IMR-90 (cell line): Measurements from ENCODE around the gene KCNAB1. TPM values are rescaled to one million over a fixed set of nuclear protein-coding genes. Genes with fewer than 3 reads are reported as not detected.

Source experiments
- ATAC-seq: fragments of 200-7000 bp; cut with Tn5 transposase; 2 replicates; pipeline ENCODE4 v1.9.1; 2020; ENCODE audit warnings: low read depth, mild to moderate bottlenecking, moderate library complexity
- BruUV-seq: library from RNA; stranded (reverse); fragments of 400-500 nt; replicated peaks from 2 replicates; lab custom pipeline; 2021; lab: Mats Ljungman, UMichigan
- CTCF ChIA-PET: fragments of 300-600 bp; formaldehyde crosslinking; extraction: SDS; loops from one replicate; lab custom pipeline; 2021; ENCODE audit warnings: antibody characterized with exemption; lab: Yijun Ruan, JAX
- POLR2A ChIA-PET: fragments of 300-600 bp; sonication (Branson Sonifier 250); formaldehyde crosslinking; loops from one replicate; lab custom pipeline; 2022; ENCODE audit warnings: antibody characterized with exemption; ENCODE audit not compliant: unreplicated experiment; lab: Charles Lee
- DNase-seq: peaks from one replicate; pipeline ENCODE4 v3.0.0; 2013
- H2AFZ ChIP-seq: replicated peaks from 2 replicates; pipeline ENCODE3; 2013; ENCODE audit warnings: low read length, mild to moderate bottlenecking; ENCODE audit not compliant: poor library complexity
- H2AK5ac ChIP-seq: 2 replicates; pipeline ENCODE4 v1.6.1; 2013; ENCODE audit warnings: low read depth, low read length, inconsistent platforms
- H2AK9ac ChIP-seq: replicated peaks from 2 replicates; pipeline ENCODE3; 2013; ENCODE audit warnings: mild to moderate bottlenecking, low read depth, low read length, moderate library complexity; ENCODE audit not compliant: poor library complexity
- H2BK120ac ChIP-seq: 2 replicates; pipeline ENCODE4 v1.6.1; 2013; ENCODE audit warnings: low read depth, low read length, inconsistent platforms
- H2BK15ac ChIP-seq: 3 replicates; pipeline ENCODE4 v1.6.1; 2013; ENCODE audit warnings: low read depth, low read length, inconsistent platforms
- H2BK20ac ChIP-seq: 2 replicates; pipeline ENCODE4 v1.6.1; 2013; ENCODE audit warnings: low read depth, mild to moderate bottlenecking, inconsistent platforms, low read length, moderate library complexity
- H2BK5ac ChIP-seq: 2 replicates; pipeline ENCODE4 v1.6.1; 2013; ENCODE audit warnings: mild to moderate bottlenecking, low read depth, low read length, inconsistent platforms; ENCODE audit not compliant: poor library complexity, severe bottlenecking
- H3K14ac ChIP-seq: replicated peaks from 2 replicates; pipeline ENCODE4 v1.6.1; 2013; ENCODE audit warnings: low read depth, low read length, inconsistent platforms
- H3K18ac ChIP-seq: 2 replicates; pipeline ENCODE4 v1.6.1; 2013; ENCODE audit warnings: low read depth, low read length, control low read depth
- H3K23ac ChIP-seq: 2 replicates; pipeline ENCODE4 v1.6.1; 2013; ENCODE audit warnings: low read depth, low read length, inconsistent platforms
- H3K27ac ChIP-seq: 2 replicates; pipeline ENCODE4 v1.5.1; 2013; ENCODE audit warnings: mild to moderate bottlenecking, control low read depth, low read length; ENCODE audit not compliant: insufficient read depth
- H3K27me3 ChIP-seq: 2 replicates; pipeline ENCODE4 v1.6.1; 2013; ENCODE audit warnings: low read length; ENCODE audit not compliant: control insufficient read depth, insufficient read depth
- H3K36me3 ChIP-seq: 2 replicates; pipeline ENCODE4 v1.6.1; 2013; ENCODE audit warnings: low read length, mixed read lengths; ENCODE audit not compliant: control insufficient read depth, insufficient read depth
- H3K4ac ChIP-seq: 2 replicates; pipeline ENCODE4 v1.6.1; 2013; ENCODE audit warnings: low read depth, low read length, inconsistent platforms
- H3K4me1 ChIP-seq: 2 replicates; pipeline ENCODE4 v1.6.1; 2013; ENCODE audit warnings: low read length, mixed read lengths; ENCODE audit not compliant: control insufficient read depth, insufficient read depth
- H3K4me2 ChIP-seq: 2 replicates; pipeline ENCODE4 v1.6.1; 2013; ENCODE audit warnings: low read depth, mild to moderate bottlenecking, control low read depth, low read length, moderate library complexity
- H3K4me3 ChIP-seq: 2 replicates; pipeline ENCODE4 v1.5.1; 2013; ENCODE audit warnings: low read depth, mild to moderate bottlenecking, control low read depth, low read length, moderate library complexity; ENCODE audit not compliant: insufficient read depth
- H3K56ac ChIP-seq: 2 replicates; pipeline ENCODE4 v1.6.1; 2013; ENCODE audit warnings: low read length, inconsistent platforms; ENCODE audit not compliant: insufficient read depth; ENCODE audit errors: extremely low read depth
- H3K79me1 ChIP-seq, 2 experiments: 2 replicates each; pipeline ENCODE4 v1.6.1; 2013; ENCODE audit warnings: low read length in 2 of 2, inconsistent platforms in 1 of 2, low read depth in 1 of 2
- H3K9ac ChIP-seq: 2 replicates; pipeline ENCODE4 v1.6.1; 2013; ENCODE audit warnings: low read depth, low read length, control low read depth
- H3K9me1 ChIP-seq: 2 replicates; pipeline ENCODE4 v1.6.1; 2013; ENCODE audit warnings: low read length, inconsistent platforms; ENCODE audit not compliant: insufficient read depth
- H3K9me3 ChIP-seq: 2 replicates; pipeline ENCODE4 v1.6.1; 2013; ENCODE audit warnings: low read length; ENCODE audit not compliant: control insufficient read depth, insufficient read depth
- H4K20me1 ChIP-seq: 2 replicates; pipeline ENCODE4 v1.6.1; 2013; ENCODE audit warnings: low read length, inconsistent platforms; ENCODE audit not compliant: insufficient read depth
- H4K5ac ChIP-seq: 2 replicates; pipeline ENCODE4 v1.6.1; 2013; ENCODE audit warnings: mild to moderate bottlenecking, low read depth, low read length, control low read depth
- H4K8ac ChIP-seq, 2 experiments: 2 replicates each; pipeline ENCODE4 v1.6.1; 2013; ENCODE audit warnings: low read depth in 2 of 2, low read length in 2 of 2, control low read depth in 1 of 2, inconsistent platforms in 1 of 2
- H4K91ac ChIP-seq: 2 replicates; pipeline ENCODE4 v1.6.1; 2013; ENCODE audit warnings: low read depth, low read length, inconsistent platforms; ENCODE audit not compliant: insufficient read depth
- CEBPB ChIP-seq: IDR thresholded peaks from 2 replicates; pipeline ENCODE4 v1.6.1; 2012; ENCODE audit warnings: low read depth, low read length, improper control_type of control experiment
- CHD1 ChIP-seq: IDR thresholded peaks from 2 replicates; pipeline ENCODE4 v1.6.1; 2012; ENCODE audit warnings: low read depth, low read length, improper control_type of control experiment
- CTCF ChIP-seq: conservative IDR thresholded peaks from 2 replicates; pipeline ENCODE4 v1.5.1; 2012; ENCODE audit warnings: mild to moderate bottlenecking, low read depth, low read length, improper control_type of control experiment
- FOS ChIP-seq: fragments of 150-350 bp; IDR thresholded peaks from 2 replicates; pipeline ENCODE4 v1.6.1; 2016; ENCODE audit warnings: low read depth, low read length
- MAFK ChIP-seq: IDR thresholded peaks from 2 replicates; pipeline ENCODE4 v1.6.1; 2012; ENCODE audit warnings: low read depth, low read length, improper control_type of control experiment
- MAZ ChIP-seq: IDR thresholded peaks from 2 replicates; pipeline ENCODE4 v1.6.1; 2012; ENCODE audit warnings: low read depth, mild to moderate bottlenecking, low read length, improper control_type of control experiment, moderate library complexity, borderline replicate concordance
- MXI1 ChIP-seq: IDR thresholded peaks from 2 replicates; pipeline ENCODE4 v1.6.1; 2012; ENCODE audit warnings: low read depth, mild to moderate bottlenecking, low read length, moderate library complexity, borderline replicate concordance
- NFE2L2 ChIP-seq: fragments of 150-350 bp; IDR thresholded peaks from 2 replicates; pipeline ENCODE4 v1.6.1; 2016; ENCODE audit warnings: low read depth, mild to moderate bottlenecking, low read length
- POLR2A ChIP-seq: IDR thresholded peaks from 2 replicates; pipeline ENCODE4 v1.6.1; 2012; ENCODE audit warnings: mild to moderate bottlenecking, low read depth, low read length
- RAD21 ChIP-seq: IDR thresholded peaks from 2 replicates; pipeline ENCODE4 v1.6.1; 2012; ENCODE audit warnings: low read length, improper control_type of control experiment
- RCOR1 ChIP-seq: IDR thresholded peaks from 2 replicates; pipeline ENCODE4 v1.6.1; 2012; ENCODE audit warnings: mild to moderate bottlenecking, low read length, improper control_type of control experiment; ENCODE audit not compliant: insufficient replicate concordance
- RFX5 ChIP-seq: IDR thresholded peaks from 2 replicates; pipeline ENCODE4 v1.8.0; 2012; ENCODE audit warnings: low read depth, mild to moderate bottlenecking, low read length, moderate library complexity
- SMC3 ChIP-seq: fragments of 150-350 bp; IDR thresholded peaks from 2 replicates; pipeline ENCODE4 v1.6.1; 2016; ENCODE audit warnings: low read depth, mild to moderate bottlenecking, antibody characterized with exemption, low read length, moderate library complexity
- USF2 ChIP-seq: fragments of 150-350 bp; IDR thresholded peaks from 2 replicates; pipeline ENCODE4 v1.6.1; 2017; ENCODE audit warnings: mild to moderate bottlenecking, antibody characterized with exemption, low read length, low read depth
- WGBS, 2 experiments: methylation state at CpG; one replicate each; pipeline versions ENCODE4 v1.1.5 to v1.1.7; 2013; ENCODE audit warnings: missing lambda C conversion rate in 2 of 2; ENCODE audit not compliant: insufficient read length in 1 of 2; ENCODE audit errors: extremely low coverage in 2 of 2; 5-methylcytosine and 5-hydroxymethylcytosine counted together
- dilution Hi-C: fragments of 300-500 bp; cut with HindIII; formaldehyde crosslinking; loops from one replicate; pipeline ENCODE4 v1.14.3; 2018; ENCODE audit warnings: low sequenced_read_pairs; ENCODE audit not compliant: unreplicated experiment
- in situ Hi-C: fragments of 300-500 bp; cut with MboI; formaldehyde crosslinking; loops from 3 replicates; pipeline ENCODE4 v1.14.3; 2019; ENCODE audit warnings: low sequenced_read_pairs, inconsistent platforms, mixed read lengths
- intact Hi-C: fragments of 100-400 bp; cut with micrococcal nuclease; formaldehyde crosslinking; loops from 2 replicates; pipeline ENCODE4 v1.10.0; 2022
- polyA plus RNA-seq, 3 experiments: library from polyadenylated mRNA; depleted of rRNA; stranded (reverse); fragments of >200 nt; gene quantifications; 2 replicates each; pipeline ENCODE4 v1.2.3, GENCODE V29; 2012; ENCODE audit warnings: low replicate concordance in 1 of 3
- total RNA-seq: library from RNA; depleted of rRNA; stranded (reverse); fragments of >200 nt; gene quantifications from 2 replicates; pipeline ENCODE4 v1.2.3, GENCODE V29; 2012

The KCNAB1 gene
- total and polyA plus RNA-seq, 2 of the 4 experiments (the other 2 are of a cell fraction) = under 0.01 to 0.07 TPM

- no peaks in the 10 kb centered on the region for H4K20me1 ChIP-seq
- CTCF ChIA-PET = no interaction called here
- H2BK15ac ChIP-seq = no peak overlapping the region
- peaks cover 5% of the 10 kb centered on the region for H3K27me3 ChIP-seq
- no peak overlapping the region for H3K9ac ChIP-seq
- ATAC-seq (no peak), DNase-seq (no peak)
- H3K23ac ChIP-seq = no peak overlapping the region
- H3K9me1 ChIP-seq = no peaks in the 10 kb centered on the region
- H3K4me1 ChIP-seq = no peaks in the 10 kb centered on the region
- POLR2A ChIA-PET = no interaction called here
- dilution Hi-C loops = loop anchor here (25.0 kb wide), 1 partner anchor 340 kb away; no protein-coding TSS in a partner anchor
- no peak overlapping the region for H3K14ac ChIP-seq
- H4K91ac ChIP-seq = no peak overlapping the region
- in situ Hi-C loops = loop anchor here (25.0 kb wide), 1 partner anchor 490 kb away; the partner anchor contains the start of gene TIPARP
- no peak overlapping the region for H2AK9ac ChIP-seq
- no peak overlapping the region for H2AFZ ChIP-seq
- H3K4me2 ChIP-seq = no peak overlapping the region
- H3K79me1 ChIP-seq = no peaks in the 10 kb centered on the region
- no peak overlapping the region for H3K56ac ChIP-seq
- H4K5ac ChIP-seq = no peak overlapping the region
- no peak overlapping the region for H2BK20ac ChIP-seq
- H3K9me3 ChIP-seq = no peaks in the 10 kb centered on the region
- H2AK5ac ChIP-seq = no peak overlapping the region
- H2BK120ac ChIP-seq = no peak overlapping the region
- intact Hi-C loops = no loop called here
- TF ChIP-seq MAFK (no peak), CEBPB (no peak), USF2 (no peak), SMC3 (no peak), CHD1 (no peak), POLR2A (no peak), RCOR1 (no peak), MAZ (no peak), MXI1 (no peak), CTCF (no peak), NFE2L2 (no peak), RAD21 (no peak), RFX5 (no peak), FOS (no peak)
- H3K18ac ChIP-seq = no peak overlapping the region
- H4K8ac ChIP-seq = no peak overlapping the region
- no peaks in the 10 kb centered on the region for H3K36me3 ChIP-seq
- H3K4ac ChIP-seq = no peak overlapping the region
- no peak overlapping the region for H2BK5ac ChIP-seq
- H3K27ac ChIP-seq = no peak overlapping the region
- BruUV-seq = no TSS peak
- no peak overlapping the region for H3K4me3 ChIP-seq
- 60% methylated on average over 1 of the region's 5 CpGs; no CpG with 5 or more reads in 1 of the 2 experiments for WGBS, 2 experiments
Observed at GRCh38 chr3:156172536-156172935, 52.2 kb downstream of the KCNAB1 start.
